HCT116 (cell line): Measurements from ENCODE around the gene CREB1. TPM values are rescaled to one million over a fixed set of nuclear protein-coding genes. Genes with fewer than 3 reads are reported as not detected.

Source experiments
- ATAC-seq: fragments of 200-7000 bp; cut with Tn5 transposase; 2 replicates; pipeline ENCODE4 v1.9.1; 2020; ENCODE audit warnings: mild to moderate bottlenecking, moderate library complexity
- BruUV-seq: library from RNA; stranded (reverse); fragments of 400-500 nt; replicated peaks from 2 replicates; lab custom pipeline; 2021; lab: Mats Ljungman, UMichigan
- CTCF ChIA-PET: fragments of 300-600 bp; sonication (Branson Sonifier 250); formaldehyde crosslinking; loops from one replicate; lab custom pipeline; 2021; ENCODE audit warnings: antibody characterized with exemption; lab: Charles Lee
- POLR2A ChIA-PET: fragments of 300-600, 350-600 bp; sonication (Branson Sonifier 250); formaldehyde crosslinking; loops from one replicate; lab custom pipeline; 2021; ENCODE audit warnings: antibody characterized with exemption; lab: Charles Lee
- RAD21 ChIA-PET, 2 experiments: fragments of 300-600 bp; sonication (Branson Sonifier 250); formaldehyde crosslinking; loops; one replicate each; lab custom pipeline; 2023; ENCODE audit warnings: low total read pairs in 2 of 2; ENCODE audit not compliant: uncharacterized antibody in 2 of 2, unreplicated experiment in 2 of 2, low non-redundant PET in 1 of 2; lab: Charles Lee
- DNase-seq: peaks from one replicate; pipeline ENCODE4 v3.0.0-alpha.2; 2010; ENCODE audit warnings: low read depth, low spot score
- H2AFZ ChIP-seq: fragments of 200-600 bp; shearing (Covaris generic), sonication (generic); 2 replicates; pipeline ENCODE4 v1.6.1; 2017; ENCODE audit warnings: low read depth, mixed run types, mixed read lengths, antibody characterized with exemption, low read length; ENCODE audit not compliant: poor library complexity, severe bottlenecking
- H3K27ac ChIP-seq: 2 replicates; pipeline ENCODE4 v1.5.1; 2012; ENCODE audit warnings: low read depth, low read length
- H3K27me3 ChIP-seq: fragments of 200-600 bp; sonication (generic); 2 replicates; pipeline ENCODE4 v1.6.1; 2016; ENCODE audit warnings: mixed run types, low read length, mixed read lengths; ENCODE audit not compliant: insufficient read depth
- H3K36me3 ChIP-seq, 2 experiments: fragments of 200-500 bp in 1 of 2; fragments of 200-600 bp in 1 of 2; sonication (Bioruptor generic) in 1 of 2; sonication (generic) in 1 of 2; 2 replicates each; pipeline versions ENCODE4 v1.5.1 to v1.6.1; 2014 to 2016; ENCODE audit warnings: low read length in 2 of 2, inconsistent platforms in 1 of 2, mixed read lengths in 1 of 2, mixed run types in 1 of 2; ENCODE audit not compliant: insufficient read depth in 2 of 2, control insufficient read depth in 1 of 2
- H3K4me1 ChIP-seq, 2 experiments: fragments of 200-600 bp in 1 of 2; sonication (generic) in 1 of 2; 2 replicates each; pipeline versions ENCODE4 v1.5.1 to v1.6.1; 2012 to 2017; ENCODE audit warnings: low read length in 2 of 2, inconsistent platforms in 1 of 2, mild to moderate bottlenecking in 1 of 2, mixed read lengths in 1 of 2, mixed run types in 1 of 2, moderate library complexity in 1 of 2; ENCODE audit not compliant: insufficient read depth in 2 of 2, control insufficient read depth in 1 of 2
- H3K4me2 ChIP-seq: fragments of 200-600 bp; sonication (generic); 2 replicates; pipeline ENCODE4 v1.6.1; 2017; ENCODE audit warnings: mixed run types, low read length, mixed read lengths
- H3K4me3 ChIP-seq, 2 experiments: fragments of 200-600 bp in 1 of 2; sonication (generic) in 1 of 2; replicated peaks in 1 of 2; 2 replicates each; pipeline ENCODE4 v1.5.1; 2011 to 2016; ENCODE audit warnings: low read length in 2 of 2, control low read depth in 1 of 2, low read depth in 1 of 2, mild to moderate bottlenecking in 1 of 2, mixed read lengths in 1 of 2, mixed run types in 1 of 2
- H3K79me2 ChIP-seq: fragments of 200-600 bp; sonication (generic); 2 replicates; pipeline ENCODE4 v1.6.1; 2017; ENCODE audit warnings: mild to moderate bottlenecking, mixed run types, low read length, moderate library complexity, mixed read lengths; ENCODE audit not compliant: insufficient read depth
- H3K9ac ChIP-seq: fragments of 200-600 bp; sonication (generic); 2 replicates; pipeline ENCODE4 v1.6.1; 2016; ENCODE audit warnings: low read length, mixed read lengths
- H3K9me2 ChIP-seq: fragments of 200-600 bp; sonication (generic), shearing (Covaris generic); 2 replicates; pipeline ENCODE4 v1.6.1; 2017; ENCODE audit warnings: mixed run types, mild to moderate bottlenecking, moderate library complexity; ENCODE audit not compliant: insufficient read depth
- H3K9me3 ChIP-seq, 2 experiments: fragments of 200-500 bp in 1 of 2; fragments of 200-600 bp in 1 of 2; sonication (Bioruptor generic) in 1 of 2; sonication (generic) in 1 of 2; 2 replicates each; pipeline ENCODE4 v1.6.1; 2014 to 2017; ENCODE audit warnings: low read length in 2 of 2, mixed read lengths in 2 of 2, inconsistent platforms in 1 of 2, low read depth in 1 of 2, mild to moderate bottlenecking in 1 of 2, mixed run types in 1 of 2, moderate library complexity in 1 of 2; ENCODE audit not compliant: control insufficient read depth in 1 of 2, insufficient read depth in 1 of 2
- H4K20me1 ChIP-seq: fragments of 200-600 bp; sonication (generic), shearing (Covaris generic); 2 replicates; pipeline ENCODE4 v1.6.1; 2017; ENCODE audit warnings: mixed run types, mild to moderate bottlenecking, moderate library complexity; ENCODE audit not compliant: insufficient read depth
- CBX3 ChIP-seq: IDR thresholded peaks from 2 replicates; pipeline ENCODE4 v1.6.1; 2012; ENCODE audit warnings: low read depth
- ELF1 ChIP-seq: IDR thresholded peaks from 2 replicates; pipeline ENCODE4 v1.6.1; 2012; ENCODE audit warnings: low read depth, borderline replicate concordance
- MAX ChIP-seq: IDR thresholded peaks from 2 replicates; pipeline ENCODE4 v1.6.1; 2012
- POLR2AphosphoS5 ChIP-seq: IDR thresholded peaks from 2 replicates; pipeline ENCODE4 v1.6.1; 2011; ENCODE audit warnings: mild to moderate bottlenecking, low read depth, low read length, moderate library complexity
- SIN3A ChIP-seq: IDR thresholded peaks from 2 replicates; pipeline ENCODE4 v1.6.1; 2012; ENCODE audit warnings: low read depth
- SP1 ChIP-seq: IDR thresholded peaks from 2 replicates; pipeline ENCODE4 v1.6.1; 2012; ENCODE audit warnings: low read depth
- SRF ChIP-seq: IDR thresholded peaks from 2 replicates; pipeline ENCODE4 v1.6.1; 2012; ENCODE audit warnings: low read depth
- ZFX ChIP-seq: fragments of 450-650 bp; IDR thresholded peaks from 2 replicates; pipeline ENCODE4 v1.6.1; 2017
- intact Hi-C: fragments of 100-400 bp; cut with micrococcal nuclease; formaldehyde crosslinking; loops from 2 replicates; pipeline ENCODE4 v1.10.0; 2022
- total RNA-seq: library from RNA; stranded (reverse); gene quantifications from one replicate; pipeline ENCODE4 v1.2.1, GENCODE V29; 2021; ENCODE audit not compliant: unreplicated experiment
- TF ChIP-seq, protein P1 (sequence below): IDR thresholded peaks from 2 replicates; pipeline ENCODE4 v1.6.1; 2012
- TF ChIP-seq, protein P2 (sequence below): IDR thresholded peaks from 2 replicates; pipeline ENCODE4 v1.6.1; 2011; ENCODE audit warnings: mild to moderate bottlenecking, low read length, moderate library complexity; ENCODE audit not compliant: insufficient replicate concordance; ENCODE audit errors: extremely low read depth
- TF ChIP-seq, protein P3 (sequence below), 3 experiments: fragments of 200-600 bp in 1 of 3; sonication (generic) in 1 of 3; IDR thresholded peaks in 2 of 3; conservative IDR thresholded peaks in 1 of 3; 2 replicates each; pipeline ENCODE4 v1.5.1; 2012 to 2017; ENCODE audit warnings: low read depth in 2 of 3, low read length in 2 of 3, antibody characterized with exemption in 1 of 3, borderline replicate concordance in 1 of 3, control low read depth in 1 of 3, mild to moderate bottlenecking in 1 of 3, mixed read lengths in 1 of 3, mixed run types in 1 of 3, moderate library complexity in 1 of 3; ENCODE audit not compliant: insufficient read depth in 1 of 3
- TF ChIP-seq, protein P4 (sequence below): IDR thresholded peaks from 2 replicates; pipeline ENCODE4 v1.6.1; 2012; ENCODE audit warnings: low read depth

The CREB1 gene
- total RNA-seq, 1 experiment from 2014 or later = 60.4 TPM

DNA sequence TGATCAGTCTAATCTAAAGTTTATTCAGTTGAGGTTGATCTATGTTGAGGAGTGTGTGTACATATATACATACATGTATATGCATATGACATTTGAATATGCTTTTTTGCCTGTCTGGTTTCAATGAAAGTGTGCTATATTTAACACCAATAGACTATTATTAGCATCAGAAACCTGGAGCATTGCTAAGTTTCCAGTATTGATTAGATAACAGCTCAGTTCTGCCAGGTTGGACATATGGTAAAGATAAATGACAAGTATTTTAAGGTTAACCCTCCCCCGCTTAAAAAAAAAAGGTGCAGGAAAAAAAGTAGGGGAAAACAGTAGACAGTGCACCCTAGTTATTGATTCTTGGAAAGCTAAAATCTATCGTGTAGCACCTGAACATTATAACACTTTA is 19.4 kb downstream of the CREB1 start:
- H3K4me2 ChIP-seq = no peak overlapping the region
- H3K27me3 ChIP-seq = no peaks in the 10 kb centered on the region
- POLR2A ChIA-PET = no interaction called here
- no peak overlapping the region for H3K27ac ChIP-seq
- peaks cover 79% of the 10 kb centered on the region for H3K79me2 ChIP-seq
- DNase-seq = no peak
- H2AFZ ChIP-seq = no peak overlapping the region
- no peaks in the 10 kb centered on the region for H3K36me3 ChIP-seq
- H3K4me3 ChIP-seq = no peak overlapping the region
- no peaks in the 10 kb centered on the region for H3K9me3 ChIP-seq
- no peaks in the 10 kb centered on the region for H3K9me2 ChIP-seq
- no peak for TF ChIP-seq SP1
- TF ChIP-seq, protein P1, sequence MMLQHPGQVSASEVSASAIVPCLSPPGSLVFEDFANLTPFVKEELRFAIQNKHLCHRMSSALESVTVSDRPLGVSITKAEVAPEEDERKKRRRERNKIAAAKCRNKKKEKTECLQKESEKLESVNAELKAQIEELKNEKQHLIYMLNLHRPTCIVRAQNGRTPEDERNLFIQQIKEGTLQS = no peak
- TF ChIP-seq SIN3A = no peak
- TF ChIP-seq, all 23 proteins: peak for 0
- ChIA-PET RAD21 (no interaction called here), CTCF (no interaction called here)
- ATAC-seq = no peak
- no peak overlapping the region for H3K9ac ChIP-seq
- no TSS peak for BruUV-seq
- intact Hi-C loops = no loop called here
- H3K4me1 ChIP-seq = 0 out of 4 replicates have a peak, but pooled peaks cover 0 to 3% of the 10 kb centered on the region in 2 experiments
- peaks cover 2% of the 10 kb centered on the region; the same call in 1 of the 2 replicates for H4K20me1 ChIP-seq

GRCh38 chr2:207558079-207558491 is 28.3 kb downstream of the CREB1 start:
- H3K4me2 ChIP-seq = no peak overlapping the region
- peaks cover 11 to 20% of the 10 kb centered on the region in 2 experiments for H3K36me3 ChIP-seq
- H3K79me2 ChIP-seq = peaks cover 14% of the 10 kb centered on the region; the same call in 1 of the 2 replicates
- H4K20me1 ChIP-seq = peaks cover 4% of the 10 kb centered on the region; the same call in 1 of the 2 replicates
- no peaks in the 10 kb centered on the region for H3K9me3 ChIP-seq
- no peak overlapping the region for H3K4me3 ChIP-seq
- BruUV-seq = no TSS peak
- H3K9ac ChIP-seq = no peak overlapping the region
- no peak overlapping the region for H2AFZ ChIP-seq
- H3K9me2 ChIP-seq = no peaks in the 10 kb centered on the region
- no peak for DNase-seq
- H3K27me3 ChIP-seq = no peaks in the 10 kb centered on the region
- H3K27ac ChIP-seq = no peak overlapping the region
- ATAC-seq = no peak
- intact Hi-C loops = no loop called here
- RAD21 ChIA-PET = no interaction called here
- POLR2A ChIA-PET = no interaction called here
- peaks cover 0 to 16% of the 10 kb centered on the region in 2 experiments; a peak in 2 of 4 replicates for H3K4me1 ChIP-seq
- CTCF ChIA-PET = no interaction called here
- TF ChIP-seq ZFX (no peak), POLR2AphosphoS5 (no peak), SIN3A (no peak), CBX3 (no peak), SRF (no peak), MAX (no peak), ELF1 (no peak)
- TF ChIP-seq, protein P2, sequence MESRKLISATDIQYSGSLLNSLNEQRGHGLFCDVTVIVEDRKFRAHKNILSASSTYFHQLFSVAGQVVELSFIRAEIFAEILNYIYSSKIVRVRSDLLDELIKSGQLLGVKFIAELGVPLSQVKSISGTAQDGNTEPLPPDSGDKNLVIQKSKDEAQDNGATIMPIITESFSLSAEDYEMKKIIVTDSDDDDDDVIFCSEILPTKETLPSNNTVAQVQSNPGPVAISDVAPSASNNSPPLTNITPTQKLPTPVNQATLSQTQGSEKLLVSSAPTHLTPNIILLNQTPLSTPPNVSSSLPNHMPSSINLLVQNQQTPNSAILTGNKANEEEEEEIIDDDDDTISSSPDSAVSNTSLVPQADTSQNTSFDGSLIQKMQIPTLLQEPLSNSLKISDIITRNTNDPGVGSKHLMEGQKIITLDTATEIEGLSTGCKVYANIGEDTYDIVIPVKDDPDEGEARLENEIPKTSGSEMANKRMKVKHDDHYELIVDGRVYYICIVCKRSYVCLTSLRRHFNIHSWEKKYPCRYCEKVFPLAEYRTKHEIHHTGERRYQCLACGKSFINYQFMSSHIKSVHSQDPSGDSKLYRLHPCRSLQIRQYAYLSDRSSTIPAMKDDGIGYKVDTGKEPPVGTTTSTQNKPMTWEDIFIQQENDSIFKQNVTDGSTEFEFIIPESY = no peak
- TF ChIP-seq, protein P3, sequence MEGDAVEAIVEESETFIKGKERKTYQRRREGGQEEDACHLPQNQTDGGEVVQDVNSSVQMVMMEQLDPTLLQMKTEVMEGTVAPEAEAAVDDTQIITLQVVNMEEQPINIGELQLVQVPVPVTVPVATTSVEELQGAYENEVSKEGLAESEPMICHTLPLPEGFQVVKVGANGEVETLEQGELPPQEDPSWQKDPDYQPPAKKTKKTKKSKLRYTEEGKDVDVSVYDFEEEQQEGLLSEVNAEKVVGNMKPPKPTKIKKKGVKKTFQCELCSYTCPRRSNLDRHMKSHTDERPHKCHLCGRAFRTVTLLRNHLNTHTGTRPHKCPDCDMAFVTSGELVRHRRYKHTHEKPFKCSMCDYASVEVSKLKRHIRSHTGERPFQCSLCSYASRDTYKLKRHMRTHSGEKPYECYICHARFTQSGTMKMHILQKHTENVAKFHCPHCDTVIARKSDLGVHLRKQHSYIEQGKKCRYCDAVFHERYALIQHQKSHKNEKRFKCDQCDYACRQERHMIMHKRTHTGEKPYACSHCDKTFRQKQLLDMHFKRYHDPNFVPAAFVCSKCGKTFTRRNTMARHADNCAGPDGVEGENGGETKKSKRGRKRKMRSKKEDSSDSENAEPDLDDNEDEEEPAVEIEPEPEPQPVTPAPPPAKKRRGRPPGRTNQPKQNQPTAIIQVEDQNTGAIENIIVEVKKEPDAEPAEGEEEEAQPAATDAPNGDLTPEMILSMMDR (IDR thresholded peaks at IDR 0.05 in 2 of 3, conservative IDR thresholded peaks at IDR 0.05 in 1 of 3; ENCODE audit: borderline replicate concordance in 1 of 3, insufficient read depth in 1 of 3, low read depth in 2 of 3, low read length in 2 of 3) = no peak
- TF ChIP-seq, protein P4, sequence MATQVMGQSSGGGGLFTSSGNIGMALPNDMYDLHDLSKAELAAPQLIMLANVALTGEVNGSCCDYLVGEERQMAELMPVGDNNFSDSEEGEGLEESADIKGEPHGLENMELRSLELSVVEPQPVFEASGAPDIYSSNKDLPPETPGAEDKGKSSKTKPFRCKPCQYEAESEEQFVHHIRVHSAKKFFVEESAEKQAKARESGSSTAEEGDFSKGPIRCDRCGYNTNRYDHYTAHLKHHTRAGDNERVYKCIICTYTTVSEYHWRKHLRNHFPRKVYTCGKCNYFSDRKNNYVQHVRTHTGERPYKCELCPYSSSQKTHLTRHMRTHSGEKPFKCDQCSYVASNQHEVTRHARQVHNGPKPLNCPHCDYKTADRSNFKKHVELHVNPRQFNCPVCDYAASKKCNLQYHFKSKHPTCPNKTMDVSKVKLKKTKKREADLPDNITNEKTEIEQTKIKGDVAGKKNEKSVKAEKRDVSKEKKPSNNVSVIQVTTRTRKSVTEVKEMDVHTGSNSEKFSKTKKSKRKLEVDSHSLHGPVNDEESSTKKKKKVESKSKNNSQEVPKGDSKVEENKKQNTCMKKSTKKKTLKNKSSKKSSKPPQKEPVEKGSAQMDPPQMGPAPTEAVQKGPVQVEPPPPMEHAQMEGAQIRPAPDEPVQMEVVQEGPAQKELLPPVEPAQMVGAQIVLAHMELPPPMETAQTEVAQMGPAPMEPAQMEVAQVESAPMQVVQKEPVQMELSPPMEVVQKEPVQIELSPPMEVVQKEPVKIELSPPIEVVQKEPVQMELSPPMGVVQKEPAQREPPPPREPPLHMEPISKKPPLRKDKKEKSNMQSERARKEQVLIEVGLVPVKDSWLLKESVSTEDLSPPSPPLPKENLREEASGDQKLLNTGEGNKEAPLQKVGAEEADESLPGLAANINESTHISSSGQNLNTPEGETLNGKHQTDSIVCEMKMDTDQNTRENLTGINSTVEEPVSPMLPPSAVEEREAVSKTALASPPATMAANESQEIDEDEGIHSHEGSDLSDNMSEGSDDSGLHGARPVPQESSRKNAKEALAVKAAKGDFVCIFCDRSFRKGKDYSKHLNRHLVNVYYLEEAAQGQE = no peak
